HepG2 (cell line): ENCODE data around the gene CDC6. TPM values are rescaled to one million over a fixed set of nuclear protein-coding genes. Genes with fewer than 3 reads are reported as not detected.

Source experiments
- HIVEP1 ChIP-seq: sonication (generic); formaldehyde crosslinking; IDR thresholded peaks from 2 replicates; pipeline ENCODE4 v1.4.0; 2020; ENCODE audit warnings: mild to moderate bottlenecking, missing genetic modification reagents
- KDM5B ChIP-seq: sonication (generic); formaldehyde crosslinking; IDR thresholded peaks from 2 replicates; pipeline ENCODE4 v1.4.0; 2020; ENCODE audit warnings: missing genetic modification reagents, mild to moderate bottlenecking, borderline replicate concordance
- RARA ChIP-seq: IDR thresholded peaks from 2 replicates; pipeline ENCODE4 v1.6.1; 2016; ENCODE audit warnings: missing genetic modification reagents, missing compliant biosample characterization
- YY1 ChIP-seq: IDR thresholded peaks from 2 replicates; pipeline ENCODE4 v1.6.1; 2011; ENCODE audit warnings: low read length, low read depth, moderate library complexity, mild to moderate bottlenecking; ENCODE audit not compliant: insufficient read depth, insufficient replicate concordance
- ZNF614 ChIP-seq: IDR thresholded peaks from 2 replicates; pipeline ENCODE4 v1.6.1; 2018; ENCODE audit warnings: missing biosample characterization, missing genetic modification reagents, inconsistent platforms, borderline replicate concordance
- polyA plus RNA-seq, 8 experiments: library from polyadenylated mRNA; depleted of rRNA in 3 of 8; stranded (reverse) in 7 of 8; unstranded in 1 of 8; fragments of >200 nt; fragmentation: Illumina TruSeq in 4 of 8; extraction: Trizol in 4 of 8; gene quantifications; 2 replicates each; pipeline versions ENCODE4 v1.2.1 to v1.2.3, GENCODE V29; 2011 to 2016; ENCODE audit warnings: low read depth in 4 of 8, missing spikeins in 1 of 8, mixed read lengths in 1 of 8; ENCODE audit not compliant: insufficient read depth in 1 of 8
- total RNA-seq, 5 experiments: library from RNA; depleted of rRNA; stranded (reverse); fragments of >200 nt; fragmentation: Illumina TruSeq; extraction: Trizol; gene quantifications; 2 replicates each; pipeline ENCODE4 v1.2.3, GENCODE V29; 2016; ENCODE audit warnings: low read depth in 1 of 5
- TF ChIP-seq, protein P1 (sequence below): sonication (generic); formaldehyde crosslinking; IDR thresholded peaks from 2 replicates; pipeline ENCODE4 v1.8.0; 2022; ENCODE audit warnings: missing genetic modification reagents, mild to moderate bottlenecking, borderline replicate concordance
- TF ChIP-seq, protein P2 (sequence below): IDR thresholded peaks from 2 replicates; pipeline ENCODE4 v1.6.1; 2012; ENCODE audit warnings: inconsistent platforms
- TF ChIP-seq, protein P3 (sequence below), 2 experiments: sonication (generic) in 1 of 2; formaldehyde crosslinking in 1 of 2; IDR thresholded peaks; 2 replicates each; pipeline versions ENCODE4 v1.4.0 to v1.6.1; 2016 to 2020; ENCODE audit warnings: borderline replicate concordance in 1 of 2, low read depth in 1 of 2, mild to moderate bottlenecking in 1 of 2, missing genetic modification reagents in 1 of 2
- TF ChIP-seq, protein P4 (sequence below), 2 experiments: sonication (generic) in 1 of 2; formaldehyde crosslinking in 1 of 2; IDR thresholded peaks; 2 replicates each; pipeline versions ENCODE4 v1.5.1 to v1.6.1; 2011 to 2020; ENCODE audit warnings: borderline replicate concordance in 1 of 2, low read depth in 1 of 2, low read length in 1 of 2, mild to moderate bottlenecking in 1 of 2, missing genetic modification reagents in 1 of 2, moderate library complexity in 1 of 2
- TF ChIP-seq, protein P5 (sequence below): IDR thresholded peaks from 2 replicates; pipeline ENCODE4 v1.6.1; 2016; ENCODE audit warnings: missing biosample characterization, missing genetic modification reagents, low read depth
- TF ChIP-seq, protein P6 (sequence below): sonication (generic); formaldehyde crosslinking; IDR thresholded peaks from 2 replicates; pipeline ENCODE4 v1.4.0; 2020; ENCODE audit warnings: low read depth, missing genetic modification reagents

CDC6 gene
- total and polyA plus RNA-seq, 2 of the 13 experiments (the other 11 are each of a cell fraction or from before 2014, with no cell fraction given) = 17.4 to 114 TPM

DNA sequence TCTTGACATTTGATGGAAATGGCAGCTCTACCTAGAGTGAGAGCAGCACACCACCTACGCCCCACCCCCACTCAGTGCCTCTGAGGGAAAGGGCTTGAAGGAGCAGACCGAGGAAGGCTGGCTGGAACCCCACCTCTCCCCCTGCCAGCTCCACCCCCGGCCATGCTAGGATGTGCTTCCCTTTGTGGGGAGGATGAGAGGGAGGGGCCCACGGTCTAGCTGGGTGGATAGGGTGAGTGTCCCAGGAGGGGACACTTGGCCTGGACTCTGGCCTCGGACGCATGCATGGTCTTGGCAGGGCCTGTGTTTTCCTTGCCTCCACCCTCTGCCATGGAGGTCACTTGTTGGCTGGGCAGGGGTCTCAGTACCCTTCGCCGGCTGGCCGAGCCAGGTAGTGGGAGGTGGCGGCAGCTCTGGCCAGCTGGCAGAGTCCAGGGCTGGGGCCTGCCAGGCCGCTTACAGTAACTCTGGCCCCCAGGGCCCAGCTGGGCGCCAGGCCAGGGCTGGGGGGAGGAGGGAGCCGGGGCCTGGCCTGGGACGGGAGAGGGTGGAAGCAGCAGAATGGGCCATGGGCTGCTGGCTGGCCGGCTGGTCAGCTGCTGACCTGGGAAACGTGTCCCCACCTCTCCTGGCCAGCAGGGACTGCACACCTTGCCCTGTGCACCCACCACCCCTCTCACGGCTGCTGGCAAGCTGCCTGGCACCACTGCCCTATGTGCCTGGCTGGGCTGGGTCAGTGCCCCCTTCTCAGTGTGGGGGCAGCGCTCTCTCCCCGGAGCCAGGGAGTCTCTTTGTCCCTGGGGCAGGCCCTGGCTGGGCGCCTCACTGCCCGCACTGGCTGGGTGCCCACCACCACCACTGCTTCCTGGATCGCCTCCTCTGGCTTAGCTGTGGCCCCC, 44.3 kb downstream of the CDC6 start (continued):
- TF ChIP-seq, protein P1, sequence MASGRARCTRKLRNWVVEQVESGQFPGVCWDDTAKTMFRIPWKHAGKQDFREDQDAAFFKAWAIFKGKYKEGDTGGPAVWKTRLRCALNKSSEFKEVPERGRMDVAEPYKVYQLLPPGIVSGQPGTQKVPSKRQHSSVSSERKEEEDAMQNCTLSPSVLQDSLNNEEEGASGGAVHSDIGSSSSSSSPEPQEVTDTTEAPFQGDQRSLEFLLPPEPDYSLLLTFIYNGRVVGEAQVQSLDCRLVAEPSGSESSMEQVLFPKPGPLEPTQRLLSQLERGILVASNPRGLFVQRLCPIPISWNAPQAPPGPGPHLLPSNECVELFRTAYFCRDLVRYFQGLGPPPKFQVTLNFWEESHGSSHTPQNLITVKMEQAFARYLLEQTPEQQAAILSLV = no peak; the same call in 1 of the 2 replicates
- TF ChIP-seq, protein P2, sequence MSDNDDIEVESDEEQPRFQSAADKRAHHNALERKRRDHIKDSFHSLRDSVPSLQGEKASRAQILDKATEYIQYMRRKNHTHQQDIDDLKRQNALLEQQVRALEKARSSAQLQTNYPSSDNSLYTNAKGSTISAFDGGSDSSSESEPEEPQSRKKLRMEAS = peak; percentile 62; the same call in 1 of the 2 replicates
- TF ChIP-seq ZNF614 (CRISPR knock-in tag) (no peak), HIVEP1 (CRISPR knock-in tag) (peak; percentile 24; the same call in 1 of the 2 replicates), KDM5B (CRISPR knock-in tag) (peak; percentile 63; the same call in 1 of the 2 replicates), YY1 (no peak), RARA (CRISPR knock-in tag) (0 out of 2 replicates have a peak, but pooled peaks have one; percentile 9)
- TF ChIP-seq, protein P3, sequence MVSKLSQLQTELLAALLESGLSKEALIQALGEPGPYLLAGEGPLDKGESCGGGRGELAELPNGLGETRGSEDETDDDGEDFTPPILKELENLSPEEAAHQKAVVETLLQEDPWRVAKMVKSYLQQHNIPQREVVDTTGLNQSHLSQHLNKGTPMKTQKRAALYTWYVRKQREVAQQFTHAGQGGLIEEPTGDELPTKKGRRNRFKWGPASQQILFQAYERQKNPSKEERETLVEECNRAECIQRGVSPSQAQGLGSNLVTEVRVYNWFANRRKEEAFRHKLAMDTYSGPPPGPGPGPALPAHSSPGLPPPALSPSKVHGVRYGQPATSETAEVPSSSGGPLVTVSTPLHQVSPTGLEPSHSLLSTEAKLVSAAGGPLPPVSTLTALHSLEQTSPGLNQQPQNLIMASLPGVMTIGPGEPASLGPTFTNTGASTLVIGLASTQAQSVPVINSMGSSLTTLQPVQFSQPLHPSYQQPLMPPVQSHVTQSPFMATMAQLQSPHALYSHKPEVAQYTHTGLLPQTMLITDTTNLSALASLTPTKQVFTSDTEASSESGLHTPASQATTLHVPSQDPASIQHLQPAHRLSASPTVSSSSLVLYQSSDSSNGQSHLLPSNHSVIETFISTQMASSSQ (IDR thresholded peaks at IDR 0.05; ENCODE audit: low read depth) = no peak
- TF ChIP-seq, protein P3 (CRISPR knock-in tag; IDR thresholded peaks at IDR 0.05; ENCODE audit: borderline replicate concordance) = no peak; the same call in 1 of the 2 replicates
- TF ChIP-seq, protein P4, sequence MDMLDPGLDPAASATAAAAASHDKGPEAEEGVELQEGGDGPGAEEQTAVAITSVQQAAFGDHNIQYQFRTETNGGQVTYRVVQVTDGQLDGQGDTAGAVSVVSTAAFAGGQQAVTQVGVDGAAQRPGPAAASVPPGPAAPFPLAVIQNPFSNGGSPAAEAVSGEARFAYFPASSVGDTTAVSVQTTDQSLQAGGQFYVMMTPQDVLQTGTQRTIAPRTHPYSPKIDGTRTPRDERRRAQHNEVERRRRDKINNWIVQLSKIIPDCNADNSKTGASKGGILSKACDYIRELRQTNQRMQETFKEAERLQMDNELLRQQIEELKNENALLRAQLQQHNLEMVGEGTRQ (IDR thresholded peaks at IDR 0.05; ENCODE audit: low read depth, low read length) = no peak
- TF ChIP-seq, protein P4 (CRISPR knock-in tag; IDR thresholded peaks at IDR 0.05; ENCODE audit: borderline replicate concordance) = no peak
- TF ChIP-seq, protein P5, sequence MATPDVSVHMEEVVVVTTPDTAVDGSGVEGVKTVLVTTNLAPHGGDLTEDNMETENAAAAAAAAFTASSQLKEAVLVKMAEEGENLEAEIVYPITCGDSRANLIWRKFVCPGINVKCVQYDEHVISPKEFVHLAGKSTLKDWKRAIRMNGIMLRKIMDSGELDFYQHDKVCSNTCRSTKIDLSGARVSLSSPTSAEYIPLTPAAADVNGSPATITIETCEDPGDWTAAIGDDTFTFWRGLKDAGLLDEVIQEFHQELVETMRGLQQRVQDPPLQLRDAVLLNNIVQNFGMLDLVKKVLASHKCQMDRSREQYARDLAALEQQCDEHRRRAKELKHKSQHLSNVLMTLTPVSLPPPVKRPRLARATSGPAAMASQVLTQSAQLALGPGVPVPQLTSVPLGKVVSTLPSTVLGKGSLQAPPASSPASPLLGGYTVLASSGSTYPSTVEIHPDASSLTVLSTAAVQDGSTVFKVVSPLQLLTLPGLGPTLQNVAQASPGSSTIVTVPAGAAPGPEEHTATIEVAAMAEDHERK (CRISPR knock-in tag) = no peak
- TF ChIP-seq, protein P6, sequence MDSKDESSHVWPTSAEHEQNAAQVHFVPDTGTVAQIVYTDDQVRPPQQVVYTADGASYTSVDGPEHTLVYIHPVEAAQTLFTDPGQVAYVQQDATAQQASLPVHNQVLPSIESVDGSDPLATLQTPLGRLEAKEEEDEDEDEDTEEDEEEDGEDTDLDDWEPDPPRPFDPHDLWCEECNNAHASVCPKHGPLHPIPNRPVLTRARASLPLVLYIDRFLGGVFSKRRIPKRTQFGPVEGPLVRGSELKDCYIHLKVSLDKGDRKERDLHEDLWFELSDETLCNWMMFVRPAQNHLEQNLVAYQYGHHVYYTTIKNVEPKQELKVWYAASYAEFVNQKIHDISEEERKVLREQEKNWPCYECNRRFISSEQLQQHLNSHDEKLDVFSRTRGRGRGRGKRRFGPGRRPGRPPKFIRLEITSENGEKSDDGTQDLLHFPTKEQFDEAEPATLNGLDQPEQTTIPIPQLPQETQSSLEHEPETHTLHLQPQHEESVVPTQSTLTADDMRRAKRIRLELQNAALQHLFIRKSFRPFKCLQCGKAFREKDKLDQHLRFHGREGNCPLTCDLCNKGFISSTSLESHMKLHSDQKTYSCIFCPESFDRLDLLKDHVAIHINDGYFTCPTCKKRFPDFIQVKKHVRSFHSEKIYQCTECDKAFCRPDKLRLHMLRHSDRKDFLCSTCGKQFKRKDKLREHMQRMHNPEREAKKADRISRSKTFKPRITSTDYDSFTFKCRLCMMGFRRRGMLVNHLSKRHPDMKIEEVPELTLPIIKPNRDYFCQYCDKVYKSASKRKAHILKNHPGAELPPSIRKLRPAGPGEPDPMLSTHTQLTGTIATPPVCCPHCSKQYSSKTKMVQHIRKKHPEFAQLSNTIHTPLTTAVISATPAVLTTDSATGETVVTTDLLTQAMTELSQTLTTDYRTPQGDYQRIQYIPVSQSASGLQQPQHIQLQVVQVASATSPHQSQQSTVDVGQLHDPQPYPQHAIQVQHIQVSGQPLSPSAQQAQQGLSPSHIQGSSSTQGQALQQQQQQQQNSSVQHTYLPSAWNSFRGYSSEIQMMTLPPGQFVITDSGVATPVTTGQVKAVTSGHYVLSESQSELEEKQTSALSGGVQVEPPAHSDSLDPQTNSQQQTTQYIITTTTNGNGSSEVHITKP (CRISPR knock-in tag) = no peak
